SU-DHL-6 (cell line): ENCODE data around the gene NUDT21.
"Not testable (repeated sequence)": the region's sequence is repeated elsewhere in the genome, so short reads cannot be mapped to it uniquely, and the experiment has no call there.

Experiments
- CTCF ChIP-seq: fragments of 200-600 bp; sonication (generic); IDR thresholded peaks from one replicate; pipeline ENCODE4 v1.5.1; 2017; ENCODE audit warnings: antibody characterized with exemption, mild to moderate bottlenecking, low read length, moderate library complexity; ENCODE audit not compliant: insufficient read depth, poor library complexity, severe bottlenecking
- EZH2phosphoT487 ChIP-seq: fragments of 200-600 bp; sonication (generic), shearing (Covaris generic); conservative IDR thresholded peaks from 2 replicates; pipeline ENCODE4 v1.6.1; 2018; ENCODE audit warnings: mild to moderate bottlenecking, antibody characterized with exemption, low read length, moderate library complexity, mixed read lengths

GRCh38 chr16:56380778-56381485 is 70.2 kb downstream of the NUDT21 start:
- TF ChIP-seq CTCF, EZH2phosphoT487: not testable (repeated sequence)
